GM12865 (cell line): Measurements from ENCODE around the gene TCAP.

Experiments
- DNase-seq: peaks from one replicate; pipeline ENCODE4 v3.0.0; 2010; ENCODE audit warnings: low read depth
- H3K4me3 ChIP-seq: 2 replicates; pipeline ENCODE4 v1.5.1; 2011; ENCODE audit warnings: mild to moderate bottlenecking, low read depth, low read length, control low read depth
- TF ChIP-seq, protein P1 (sequence below): IDR thresholded peaks from 2 replicates; pipeline ENCODE4 v1.5.1; 2011; ENCODE audit warnings: low read length, control low read depth, low read depth, inconsistent platforms; ENCODE audit not compliant: insufficient read depth; ENCODE audit errors: missing control alignments

TCAP gene

DNA sequence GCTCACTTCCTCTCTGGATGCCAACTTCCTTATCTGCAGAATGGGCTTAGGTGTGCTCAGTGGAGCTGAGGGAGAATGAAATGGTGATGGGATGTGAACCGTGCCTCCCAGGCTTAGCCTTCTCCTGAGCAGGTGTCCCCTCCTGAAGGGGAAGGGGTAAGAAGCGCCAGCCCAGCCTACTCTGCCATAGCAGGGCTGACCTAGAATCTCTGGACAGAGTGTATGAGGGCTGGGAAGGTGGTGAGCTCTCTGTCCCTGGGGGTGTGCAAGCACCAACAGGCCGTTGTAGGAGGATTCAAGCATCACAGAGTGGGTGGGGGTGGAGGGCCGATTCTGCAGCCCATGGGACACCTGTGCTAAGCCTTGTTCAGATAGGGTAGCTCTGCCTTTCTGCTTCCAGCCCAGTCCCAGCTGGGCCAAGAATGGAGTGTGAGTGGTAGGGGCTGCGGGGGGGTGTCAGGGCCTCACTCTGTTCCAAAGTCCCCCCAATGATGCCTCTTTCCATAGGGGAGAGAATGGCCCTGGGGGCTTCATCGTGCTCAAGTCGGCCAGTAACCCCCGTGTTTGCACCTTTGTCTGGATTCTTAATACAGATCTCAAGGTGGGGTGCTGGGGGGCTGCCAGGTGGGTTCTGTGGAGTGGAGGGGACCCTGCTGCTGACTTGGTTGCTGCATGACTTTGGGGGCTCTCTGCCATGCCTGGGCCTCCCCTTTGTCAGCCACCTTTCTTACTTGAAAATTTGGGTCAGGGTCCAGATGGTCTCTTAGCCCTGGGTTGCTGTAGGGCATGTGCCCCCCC is 3.2 kb upstream of the TCAP start:
- no peak overlapping the region for H3K4me3 ChIP-seq
- no peak for DNase-seq
- TF ChIP-seq, protein P1, sequence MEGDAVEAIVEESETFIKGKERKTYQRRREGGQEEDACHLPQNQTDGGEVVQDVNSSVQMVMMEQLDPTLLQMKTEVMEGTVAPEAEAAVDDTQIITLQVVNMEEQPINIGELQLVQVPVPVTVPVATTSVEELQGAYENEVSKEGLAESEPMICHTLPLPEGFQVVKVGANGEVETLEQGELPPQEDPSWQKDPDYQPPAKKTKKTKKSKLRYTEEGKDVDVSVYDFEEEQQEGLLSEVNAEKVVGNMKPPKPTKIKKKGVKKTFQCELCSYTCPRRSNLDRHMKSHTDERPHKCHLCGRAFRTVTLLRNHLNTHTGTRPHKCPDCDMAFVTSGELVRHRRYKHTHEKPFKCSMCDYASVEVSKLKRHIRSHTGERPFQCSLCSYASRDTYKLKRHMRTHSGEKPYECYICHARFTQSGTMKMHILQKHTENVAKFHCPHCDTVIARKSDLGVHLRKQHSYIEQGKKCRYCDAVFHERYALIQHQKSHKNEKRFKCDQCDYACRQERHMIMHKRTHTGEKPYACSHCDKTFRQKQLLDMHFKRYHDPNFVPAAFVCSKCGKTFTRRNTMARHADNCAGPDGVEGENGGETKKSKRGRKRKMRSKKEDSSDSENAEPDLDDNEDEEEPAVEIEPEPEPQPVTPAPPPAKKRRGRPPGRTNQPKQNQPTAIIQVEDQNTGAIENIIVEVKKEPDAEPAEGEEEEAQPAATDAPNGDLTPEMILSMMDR: no peak

DNA sequence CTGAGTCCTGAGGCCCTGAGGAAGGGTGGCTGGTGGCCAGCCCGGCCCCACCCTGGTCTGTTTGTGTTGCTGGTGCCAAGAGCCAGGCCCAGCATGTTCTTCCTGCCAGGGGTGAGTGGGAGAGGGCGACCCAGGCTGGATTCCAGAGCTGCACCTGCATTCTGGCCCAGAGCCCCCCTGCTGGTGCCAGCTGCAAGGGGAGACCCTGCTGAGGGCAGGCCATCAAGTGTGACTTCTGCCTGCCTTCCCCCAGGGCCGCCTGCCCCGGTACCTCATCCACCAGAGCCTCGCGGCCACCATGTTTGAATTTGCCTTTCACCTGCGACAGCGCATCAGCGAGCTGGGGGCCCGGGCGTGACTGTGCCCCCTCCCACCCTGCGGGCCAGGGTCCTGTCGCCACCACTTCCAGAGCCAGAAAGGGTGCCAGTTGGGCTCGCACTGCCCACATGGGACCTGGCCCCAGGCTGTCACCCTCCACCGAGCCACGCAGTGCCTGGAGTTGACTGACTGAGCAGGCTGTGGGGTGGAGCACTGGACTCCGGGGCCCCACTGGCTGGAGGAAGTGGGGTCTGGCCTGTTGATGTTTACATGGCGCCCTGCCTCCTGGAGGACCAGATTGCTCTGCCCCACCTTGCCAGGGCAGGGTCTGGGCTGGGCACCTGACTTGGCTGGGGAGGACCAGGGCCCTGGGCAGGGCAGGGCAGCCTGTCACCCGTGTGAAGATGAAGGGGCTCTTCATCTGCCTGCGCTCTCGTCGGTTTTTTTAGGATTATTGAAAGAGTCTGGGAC is 2.4 kb upstream of the TCAP start:
- H3K4me3 ChIP-seq: no peak overlapping the region
- TF ChIP-seq, protein P1: no peak
- DNase-seq: no peak

DNA sequence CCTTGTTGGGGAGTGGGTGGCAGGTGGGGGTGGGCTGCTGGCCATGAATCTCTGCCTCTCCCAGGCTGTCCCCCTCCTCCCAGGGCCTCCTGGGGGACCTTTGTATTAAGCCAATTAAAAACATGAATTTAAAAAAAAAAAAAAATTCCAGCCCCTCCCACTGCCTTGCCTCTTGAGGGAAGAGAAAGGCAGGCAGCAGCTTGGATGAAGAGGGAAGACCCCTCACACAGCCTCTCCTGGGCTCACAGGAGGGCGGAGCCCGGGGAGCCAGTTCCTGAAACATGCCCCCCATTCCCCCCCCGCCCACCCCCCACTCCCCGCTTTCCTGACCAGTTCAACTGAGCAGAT is 1.8 kb upstream of the TCAP start:
- TF ChIP-seq, protein P1: no peak
- DNase-seq: no peak
- no peak overlapping the region for H3K4me3 ChIP-seq

DNA sequence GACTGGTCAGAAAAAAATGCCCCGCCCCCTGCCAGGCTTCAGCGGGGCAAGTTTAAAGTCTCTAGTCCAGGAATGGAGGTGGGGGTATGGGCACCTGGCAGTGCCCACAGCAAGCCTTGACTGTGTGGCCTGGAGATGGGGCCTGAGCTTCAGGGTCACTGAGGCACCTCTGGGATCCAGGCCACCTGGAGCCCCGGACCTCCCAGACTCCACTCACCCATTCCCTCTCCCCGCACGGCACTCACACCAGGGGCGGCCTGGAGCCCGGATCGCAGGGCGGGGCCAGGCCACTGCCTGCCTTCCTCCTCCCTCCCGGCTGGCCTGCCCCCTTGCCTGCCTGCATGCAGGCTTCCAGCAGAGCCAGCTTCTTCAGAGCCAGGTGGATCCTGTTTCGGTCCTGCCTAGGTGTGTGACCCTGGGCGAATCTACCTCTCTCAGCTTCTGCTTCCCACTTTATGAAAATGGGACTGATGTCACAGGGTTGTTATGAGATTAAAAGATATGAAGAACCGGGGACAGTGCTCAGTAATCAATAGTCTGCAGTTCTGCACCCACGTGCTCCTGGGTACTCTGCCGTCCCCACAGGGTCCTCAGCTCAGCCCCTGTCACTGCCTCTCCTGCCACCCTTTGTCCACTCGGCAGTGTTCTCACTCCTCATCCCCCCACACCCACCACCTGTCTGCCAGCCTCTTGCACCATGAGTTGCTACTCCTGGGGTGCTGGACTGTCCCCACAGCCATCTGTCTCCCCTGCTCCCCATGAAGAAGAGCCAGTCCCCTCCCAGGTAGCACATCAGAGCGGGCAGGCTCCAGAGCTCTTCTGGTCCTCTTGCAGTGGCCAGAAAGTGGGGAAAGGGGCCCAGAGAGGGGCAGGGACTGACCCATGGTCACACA is 1.2 kb upstream of the TCAP start:
- no peak for DNase-seq
- H3K4me3 ChIP-seq: no peak overlapping the region
- TF ChIP-seq, protein P1: no peak

DNA sequence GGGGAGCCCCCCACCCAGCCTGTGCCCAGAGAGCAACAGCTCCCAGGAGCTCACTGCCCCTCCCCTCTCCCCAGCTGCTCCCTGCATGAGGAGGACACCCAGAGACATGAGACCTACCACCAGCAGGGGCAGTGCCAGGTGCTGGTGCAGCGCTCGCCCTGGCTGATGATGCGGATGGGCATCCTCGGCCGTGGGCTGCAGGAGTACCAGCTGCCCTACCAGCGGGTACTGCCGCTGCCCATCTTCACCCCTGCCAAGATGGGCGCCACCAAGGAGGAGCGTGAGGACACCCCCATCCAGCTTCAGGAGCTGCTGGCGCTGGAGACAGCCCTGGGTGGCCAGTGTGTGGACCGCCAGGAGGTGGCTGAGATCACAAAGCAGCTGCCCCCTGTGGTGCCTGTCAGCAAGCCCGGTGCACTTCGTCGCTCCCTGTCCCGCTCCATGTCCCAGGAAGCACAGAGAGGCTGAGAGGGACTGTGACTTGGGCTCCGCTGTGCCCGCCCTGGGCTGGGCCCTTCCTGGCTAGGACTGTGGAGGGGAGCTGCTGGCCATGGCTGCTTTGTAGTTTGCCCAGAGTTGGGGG is 584 bp downstream of the TCAP start:
- no peak overlapping the region for H3K4me3 ChIP-seq
- TF ChIP-seq, protein P1: no peak
- no peak for DNase-seq

DNA sequence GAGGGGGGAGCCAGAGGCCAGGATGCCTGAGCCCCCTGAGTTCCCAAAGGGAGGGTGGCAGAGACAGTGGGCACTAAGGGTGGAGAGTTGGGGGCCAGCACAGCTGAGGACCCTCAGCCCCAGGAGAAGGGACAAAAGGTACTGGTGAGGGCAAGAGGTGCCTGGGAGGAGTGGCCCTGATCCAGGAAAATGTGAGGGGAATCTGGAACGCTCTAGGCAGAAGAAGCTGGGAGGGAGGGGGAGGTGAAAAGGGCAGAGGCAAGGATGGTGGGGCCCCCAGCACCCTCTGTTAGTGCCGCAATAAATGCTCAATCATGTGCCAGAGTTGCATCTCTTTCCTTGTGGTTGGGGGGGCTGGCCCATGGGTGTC is 1.1 kb downstream of the TCAP start:
- no peak overlapping the region for H3K4me3 ChIP-seq
- DNase-seq: no peak
- TF ChIP-seq, protein P1: no peak
